Testis (tissue), 3 donors: ENCODE measurements around the gene EIF4G1. TPM values are rescaled to one million over a fixed set of nuclear protein-coding genes. Genes with fewer than 3 reads are reported as not detected.
A peak's percentile ranks its signal among the peaks of the same experiment; 100 is the strongest.

Experiments used
- DNase-seq: peaks from one replicate; pipeline ENCODE4 v3.0.0-alpha.2; 2019
- H3K27ac ChIP-seq, 2 donors: fragments of 200-600 bp; sonication (generic); one replicate each; pipeline ENCODE4 v1.5.1; 2019
- H3K27me3 ChIP-seq: fragments of 200-600 bp; sonication (generic); one replicate; pipeline ENCODE4 v1.5.1; 2019
- H3K36me3 ChIP-seq: fragments of 200-600 bp; sonication (generic); one replicate; pipeline ENCODE4 v1.5.1; 2017; ENCODE audit warnings: low read depth; ENCODE audit errors: missing control alignments
- H3K4me1 ChIP-seq: fragments of 200-600 bp; sonication (generic); one replicate; pipeline ENCODE4 v1.5.1; 2019
- H3K4me3 ChIP-seq, 2 donors: fragments of 200-600 bp; sonication (generic); one replicate each; pipeline ENCODE4 v1.5.1; 2017 to 2019
- H3K9me3 ChIP-seq: fragments of 200-600 bp; sonication (generic); one replicate; pipeline ENCODE4 v1.5.1; 2017
- POLR2A ChIP-seq: fragments of 450-650 bp; IDR thresholded peaks from one replicate; pipeline ENCODE4 v1.6.1; 2017; ENCODE audit warnings: antibody characterized with exemption, mild to moderate bottlenecking, moderate library complexity
- WGBS, 2 donors: methylation state at CpG; one replicate each; pipeline ENCODE4 v1.1.5; 2018; 5-methylcytosine and 5-hydroxymethylcytosine counted together
- intact Hi-C: fragments of 100-400 bp; cut with DNase I; formaldehyde crosslinking; loops from one replicate; pipeline ENCODE4 v1.15.1; 2023; ENCODE audit warnings: low total_unique reads
- polyA plus RNA-seq: library from polyadenylated mRNA; stranded (reverse); fragments of 350-450 nt; fragmentation: Illumina TruSeq; extraction: RNeasy Lipid Tissue Mini Kit (QIAGEN cat#74804); gene quantifications from one replicate; pipeline ENCODE4 v1.2.3, GENCODE V29; 2014; ENCODE audit warnings: low read depth, low replicate concordance; ENCODE audit not compliant: insufficient read depth
- total RNA-seq, 2 donors: library from RNA; depleted of rRNA; stranded (reverse); fragments of >200 nt; gene quantifications; one replicate each; pipeline ENCODE4 v1.2.3, GENCODE V29; 2016
- TF ChIP-seq, protein P1 (sequence below), 3 experiments: fragments of 450-650 bp in 2 of 3; fragments of 200-600 bp in 1 of 3; sonication (generic) in 1 of 3; IDR thresholded peaks; one replicate each; pipeline ENCODE4 v1.5.1; 2016 to 2019; ENCODE audit warnings: antibody characterized with exemption in 3 of 3, mild to moderate bottlenecking in 2 of 3, moderate library complexity in 1 of 3

Gene EIF4G1
- total and polyA plus RNA-seq, 3 donors from 2014 or later, result 255 to 295 (median 295) TPM

- TF ChIP-seq, protein P1, sequence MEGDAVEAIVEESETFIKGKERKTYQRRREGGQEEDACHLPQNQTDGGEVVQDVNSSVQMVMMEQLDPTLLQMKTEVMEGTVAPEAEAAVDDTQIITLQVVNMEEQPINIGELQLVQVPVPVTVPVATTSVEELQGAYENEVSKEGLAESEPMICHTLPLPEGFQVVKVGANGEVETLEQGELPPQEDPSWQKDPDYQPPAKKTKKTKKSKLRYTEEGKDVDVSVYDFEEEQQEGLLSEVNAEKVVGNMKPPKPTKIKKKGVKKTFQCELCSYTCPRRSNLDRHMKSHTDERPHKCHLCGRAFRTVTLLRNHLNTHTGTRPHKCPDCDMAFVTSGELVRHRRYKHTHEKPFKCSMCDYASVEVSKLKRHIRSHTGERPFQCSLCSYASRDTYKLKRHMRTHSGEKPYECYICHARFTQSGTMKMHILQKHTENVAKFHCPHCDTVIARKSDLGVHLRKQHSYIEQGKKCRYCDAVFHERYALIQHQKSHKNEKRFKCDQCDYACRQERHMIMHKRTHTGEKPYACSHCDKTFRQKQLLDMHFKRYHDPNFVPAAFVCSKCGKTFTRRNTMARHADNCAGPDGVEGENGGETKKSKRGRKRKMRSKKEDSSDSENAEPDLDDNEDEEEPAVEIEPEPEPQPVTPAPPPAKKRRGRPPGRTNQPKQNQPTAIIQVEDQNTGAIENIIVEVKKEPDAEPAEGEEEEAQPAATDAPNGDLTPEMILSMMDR (IDR thresholded peaks at IDR 0.05), result no peak
- no peak for TF ChIP-seq POLR2A
Measured at GRCh38 chr3:184373422-184373821, 59.0 kb downstream of the EIF4G1 start.

GRCh38 chr3:184375747-184376461 lies 61.5 kb downstream of the EIF4G1 start:
- 88 to 94% methylated on average over 11 to 12 of the region's 12 CpGs for WGBS, 2 donors
- Histone ChIP-seq H3K36me3 (no peaks in the 10 kb centered on the region), H3K27ac (no peak overlapping the region), H3K9me3 (no peaks in the 10 kb centered on the region), H3K27me3 (no peaks in the 10 kb centered on the region), H3K4me1 (peaks cover 21% of the 10 kb centered on the region), H3K4me3 (no peak overlapping the region)
- TF ChIP-seq POLR2A, result no peak
- TF ChIP-seq, protein P1 (IDR thresholded peaks at IDR 0.05), result no peak
- intact Hi-C loops, result loop anchor here (10.0 kb wide), 1 partner anchor 169 kb away; no protein-coding TSS in a partner anchor
- no peak for DNase-seq

More at GRCh38 chr3:184373422-184373821, 59.0 kb downstream of the EIF4G1 start:
- DNase-seq, result no peak
- H3K4me3 ChIP-seq, result no peak overlapping the region
- no peak overlapping the region for H3K27ac ChIP-seq
- H3K9me3 ChIP-seq, result no peaks in the 10 kb centered on the region
- H3K27me3 ChIP-seq, result no peaks in the 10 kb centered on the region
- peaks cover 10% of the 10 kb centered on the region for H3K4me1 ChIP-seq
- 77 to 84% methylated on average over 6 of the region's 6 CpGs for WGBS, 2 donors
- H3K36me3 ChIP-seq, result no peaks in the 10 kb centered on the region
- intact Hi-C loops, result loop anchor here (10.0 kb wide), 1 partner anchor 171 kb away; no protein-coding TSS in a partner anchor

DNA sequence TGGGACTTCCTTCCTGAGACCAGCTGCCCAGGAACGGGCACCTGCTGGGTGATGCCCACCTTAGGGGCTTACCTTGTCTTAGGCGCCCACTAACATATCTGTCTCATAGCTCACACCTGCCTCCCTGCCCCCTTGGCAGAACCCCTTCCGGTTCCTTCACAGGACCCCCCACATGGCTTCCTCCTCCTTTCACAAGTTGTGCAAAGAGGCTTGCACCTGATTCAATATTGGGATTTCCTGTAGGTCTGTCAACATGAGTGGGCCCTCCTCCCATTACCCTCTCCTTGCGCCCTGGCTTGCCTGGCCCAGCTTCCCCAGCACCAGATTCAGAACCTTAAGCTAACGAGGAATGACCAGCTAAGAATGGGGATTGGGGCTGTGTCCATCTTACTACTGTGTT lies 63.0 kb downstream of the EIF4G1 start:
- H3K27me3 ChIP-seq, result no peaks in the 10 kb centered on the region
- DNase-seq, result no peak
- 90 to 92% methylated on average over 5 of the region's 5 CpGs for WGBS, 2 donors
- no peak overlapping the region for H3K4me3 ChIP-seq
- no peak overlapping the region for H3K27ac ChIP-seq
- peaks cover 15% of the 10 kb centered on the region for H3K4me1 ChIP-seq
- H3K9me3 ChIP-seq, result no peaks in the 10 kb centered on the region
- intact Hi-C loops, result loop anchor here (10.0 kb wide), 1 partner anchor 167 kb away; no protein-coding TSS in a partner anchor
- TF ChIP-seq, protein P1 (IDR thresholded peaks at IDR 0.05), result no peak
- no peak for TF ChIP-seq POLR2A
- no peaks in the 10 kb centered on the region for H3K36me3 ChIP-seq

DNA sequence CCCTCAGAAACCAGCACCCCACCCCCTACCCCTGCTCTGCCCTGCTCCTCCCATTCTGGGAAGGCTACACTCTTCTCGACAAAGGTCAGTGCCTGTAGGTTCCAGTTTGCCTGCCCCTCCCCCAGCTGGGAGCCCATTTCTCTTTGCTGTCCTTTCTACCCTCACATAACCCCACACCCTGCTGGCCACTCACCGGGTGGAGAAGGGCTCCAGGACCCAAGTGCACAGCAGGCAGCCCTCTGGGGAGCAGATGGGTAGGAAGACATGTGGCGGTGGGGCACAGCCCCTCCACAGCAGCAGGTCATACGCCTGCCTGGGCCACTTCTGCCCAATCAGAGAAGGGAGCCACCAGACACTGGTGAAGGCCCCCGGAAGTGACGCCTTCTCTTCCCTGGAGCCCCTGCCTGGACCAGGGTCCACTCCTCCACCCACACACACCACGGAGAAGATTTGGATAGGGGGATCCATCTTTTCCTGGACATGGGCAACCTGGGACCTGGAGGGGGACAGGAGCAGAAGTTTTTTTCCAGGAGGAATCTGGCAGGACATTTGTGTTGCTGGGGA lies 63.6 kb downstream of the EIF4G1 start, which contains the start of gene THPO:
TSS of gene THPO (minus strand) at position 326 of the 564 bp plus-strand sequence. CDS start 1,948 bp downstream, outside the sequence.
- 71 to 80% methylated on average over 7 of the region's 7 CpGs for WGBS, 2 donors
- DNase-seq, result no peak

DNA sequence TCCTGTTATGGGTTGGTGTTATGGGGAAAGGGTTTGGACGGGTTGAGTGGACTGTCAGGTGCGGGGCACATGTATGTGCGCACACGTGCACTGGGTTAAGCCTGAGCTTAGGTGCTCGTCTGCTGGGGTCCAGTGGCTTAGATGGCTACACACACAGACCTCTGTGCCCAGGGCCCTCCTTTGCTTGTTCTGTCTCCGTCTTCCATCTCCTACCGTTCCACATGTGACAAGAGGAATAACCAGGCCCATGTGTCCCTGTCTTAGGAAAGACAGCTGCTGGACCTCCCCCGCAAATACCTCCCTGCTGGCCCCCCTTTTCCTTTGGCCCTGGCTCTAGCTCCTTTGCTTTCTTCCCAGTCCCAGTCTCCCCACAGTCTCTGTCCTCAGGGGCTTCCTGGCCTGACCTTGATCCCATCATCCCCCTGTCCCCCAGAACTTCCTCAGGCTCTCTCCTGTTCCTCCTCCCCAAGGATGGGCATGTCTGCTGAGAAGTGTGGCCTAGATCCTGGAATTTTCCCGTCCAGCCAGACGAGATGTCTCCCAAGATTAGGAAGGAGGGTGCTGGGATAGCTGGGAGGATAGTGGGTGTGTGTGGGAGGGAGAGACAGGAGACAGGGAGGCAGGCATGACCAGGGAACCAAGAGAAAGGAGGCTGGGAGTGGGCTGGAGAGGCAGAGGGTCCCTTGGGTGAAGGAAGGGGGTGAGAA lies 64.4 kb downstream of the EIF4G1 start:
- no peak overlapping the region for H3K4me3 ChIP-seq
- no peaks in the 10 kb centered on the region for H3K36me3 ChIP-seq
- no peaks in the 10 kb centered on the region for H3K27me3 ChIP-seq
- H3K4me1 ChIP-seq, result peaks cover 15% of the 10 kb centered on the region
- no peak for DNase-seq
- intact Hi-C loops, result loop anchor here (10.0 kb wide), 1 partner anchor 166 kb away; no protein-coding TSS in a partner anchor
- H3K9me3 ChIP-seq, result no peaks in the 10 kb centered on the region
- H3K27ac ChIP-seq, result peak overlapping the region; percentile 19 to 53
- 63 to 68% methylated on average over 10 of the region's 10 CpGs for WGBS, 2 donors
- TF ChIP-seq, protein P1 (IDR thresholded peaks at IDR 0.05), result no peak
- TF ChIP-seq POLR2A, result no peak

More for the DNA sequence above, 63.6 kb downstream of the EIF4G1 start, which contains the start of gene THPO:
- H3K36me3 ChIP-seq, result no peaks in the 10 kb centered on the region
- H3K27me3 ChIP-seq, result no peaks in the 10 kb centered on the region
- no peak for TF ChIP-seq POLR2A
- H3K9me3 ChIP-seq, result no peaks in the 10 kb centered on the region
- H3K4me3 ChIP-seq, result no peak within 1 kb of the TSS
- H3K27ac ChIP-seq, result peak within 1 kb of the TSS; percentile 19 to 53
- peaks cover 15% of the 10 kb centered on the region for H3K4me1 ChIP-seq
- intact Hi-C loops, result loop anchor here (10.0 kb wide), 1 partner anchor 167 kb away; no protein-coding TSS in a partner anchor
